ENCODE measurements around the gene GPC6.

The GPC6 gene

DNA sequence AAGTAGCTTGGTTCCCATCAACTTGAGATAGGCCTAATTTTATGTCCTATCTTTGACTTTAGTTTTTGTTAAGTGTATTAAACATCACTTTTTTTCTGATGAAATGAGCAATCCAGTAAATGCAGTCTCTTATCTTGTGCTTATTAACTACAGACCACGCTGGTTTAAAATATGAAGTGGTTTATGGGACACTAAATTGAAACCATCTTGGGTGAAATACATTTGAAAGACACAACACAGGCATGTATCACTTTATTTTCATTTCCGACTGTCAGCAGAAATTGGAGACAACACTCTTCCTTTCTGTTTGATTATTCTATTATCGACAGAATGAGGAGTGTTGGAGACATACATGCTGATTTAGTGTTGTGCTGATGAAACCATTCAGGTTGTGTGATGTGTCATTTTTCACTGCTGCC lies 447.7 kb downstream of the GPC6 start:
- DNase-seq (ENCODE audit: low read depth in 2 of 2), result no peak

DNA sequence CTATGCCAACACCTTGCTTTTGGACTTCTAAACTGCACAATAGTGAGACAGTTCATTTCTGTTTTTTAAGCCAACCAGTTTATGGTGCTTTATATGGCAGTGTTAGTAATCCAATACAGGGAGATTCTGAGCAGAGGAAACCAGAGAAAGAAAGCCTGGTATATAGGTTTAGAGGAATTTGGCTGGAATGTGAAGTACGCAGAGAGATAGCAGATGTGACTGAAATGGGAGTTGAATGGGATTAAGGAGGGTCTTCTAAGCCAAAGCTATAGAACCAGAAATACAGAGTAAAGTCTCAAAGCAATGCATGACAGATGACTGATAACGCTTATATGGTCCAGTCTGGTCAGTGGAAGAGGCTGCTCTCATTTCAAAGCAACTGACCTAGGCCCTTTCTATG lies 453.7 kb downstream of the GPC6 start:
- DNase-seq (ENCODE audit: low read depth in 2 of 2), result no peak

DNA sequence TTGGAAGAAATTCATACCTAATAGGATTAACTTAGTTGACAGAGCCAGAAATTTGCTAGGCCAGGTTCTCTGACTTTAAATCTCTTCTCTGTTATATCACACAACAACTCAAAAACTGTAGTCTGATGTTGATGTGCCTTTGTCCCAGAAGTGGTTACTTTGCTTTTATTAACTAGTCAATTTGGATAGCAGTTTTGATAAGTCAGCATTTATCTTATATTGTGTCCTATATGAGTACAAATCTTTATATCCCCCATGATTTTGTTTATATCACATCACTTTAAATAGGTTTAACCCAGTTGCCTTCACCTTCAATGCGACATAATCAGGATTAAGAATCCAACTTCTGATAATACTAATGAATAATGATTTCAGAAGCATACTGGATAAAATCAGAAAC lies 459.3 kb downstream of the GPC6 start:
- DNase-seq (ENCODE audit: low read depth in 2 of 2), result no peak

GRCh38 chr13:93686399-93686798 lies 459.8 kb downstream of the GPC6 start:
- no peak for DNase-seq (ENCODE audit: low read depth in 2 of 2)

DNA sequence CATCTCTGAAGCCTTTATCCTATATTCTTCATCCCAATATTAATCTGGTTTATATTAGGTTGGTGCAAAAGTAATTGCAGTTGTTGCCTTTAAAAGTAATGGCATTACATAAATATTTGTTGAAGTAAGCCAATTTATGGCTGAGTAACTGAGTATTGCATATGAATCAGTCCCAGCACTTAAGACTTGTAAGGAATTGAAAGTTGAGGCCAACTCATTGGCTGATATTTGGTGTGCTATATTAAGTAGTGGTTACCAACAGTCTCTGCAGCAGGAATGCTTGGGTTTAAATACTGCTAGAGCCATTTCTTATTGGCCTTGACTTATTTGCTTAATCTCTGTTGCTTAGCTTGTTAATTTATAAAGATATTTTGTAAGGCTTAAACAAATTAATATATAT lies 460.7 kb downstream of the GPC6 start:
- no peak for DNase-seq (ENCODE audit: low read depth in 2 of 2)

DNA sequence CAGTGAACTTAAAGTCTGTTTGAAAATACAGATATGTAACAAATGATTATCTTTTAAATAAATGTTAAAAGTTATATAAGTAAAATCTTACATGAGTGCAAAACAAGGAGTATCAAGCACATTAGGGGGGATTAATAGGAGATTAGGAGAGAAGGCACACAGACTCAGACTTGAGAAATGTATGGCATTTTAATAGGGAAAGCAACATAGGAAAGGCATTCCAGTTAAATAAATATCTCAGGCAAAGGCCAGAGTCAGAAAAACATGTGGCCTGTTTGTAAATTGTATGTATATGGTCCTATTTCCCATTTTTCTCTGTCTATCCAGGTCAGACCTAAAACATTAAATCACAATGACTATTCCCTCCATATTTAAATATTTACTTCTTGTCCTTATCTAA lies 462.7 kb downstream of the GPC6 start:
- no peak for DNase-seq (ENCODE audit: low read depth in 2 of 2)

- DNase-seq (ENCODE audit: low read depth in 2 of 2), result no peak
Observed at GRCh38 chr13:93690139-93690538, 463.5 kb downstream of the GPC6 start.

GRCh38 chr13:93698016-93698613 lies 471.5 kb downstream of the GPC6 start:
- no peak for DNase-seq (ENCODE audit: low read depth in 2 of 2)

DNA sequence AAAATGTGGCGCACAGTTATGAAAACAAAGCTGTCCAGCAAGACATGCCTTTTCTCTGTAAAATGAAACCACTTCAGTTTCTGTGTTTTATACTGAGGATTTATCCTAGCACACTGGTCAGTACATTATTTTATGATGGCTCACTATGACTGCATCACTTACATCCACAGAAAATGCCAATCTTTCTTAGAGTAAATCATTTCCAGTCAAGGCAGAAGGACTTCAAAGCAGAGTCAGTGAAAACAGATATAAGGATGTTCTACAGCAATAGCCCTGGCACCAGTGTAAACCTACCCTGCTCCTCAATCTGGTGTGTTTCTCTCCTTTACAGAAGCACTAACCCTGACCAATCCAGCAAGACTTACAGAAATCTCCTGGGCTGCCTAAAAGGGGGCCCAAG lies 473.5 kb downstream of the GPC6 start:
- no peak for DNase-seq (ENCODE audit: low read depth in 2 of 2)

DNA sequence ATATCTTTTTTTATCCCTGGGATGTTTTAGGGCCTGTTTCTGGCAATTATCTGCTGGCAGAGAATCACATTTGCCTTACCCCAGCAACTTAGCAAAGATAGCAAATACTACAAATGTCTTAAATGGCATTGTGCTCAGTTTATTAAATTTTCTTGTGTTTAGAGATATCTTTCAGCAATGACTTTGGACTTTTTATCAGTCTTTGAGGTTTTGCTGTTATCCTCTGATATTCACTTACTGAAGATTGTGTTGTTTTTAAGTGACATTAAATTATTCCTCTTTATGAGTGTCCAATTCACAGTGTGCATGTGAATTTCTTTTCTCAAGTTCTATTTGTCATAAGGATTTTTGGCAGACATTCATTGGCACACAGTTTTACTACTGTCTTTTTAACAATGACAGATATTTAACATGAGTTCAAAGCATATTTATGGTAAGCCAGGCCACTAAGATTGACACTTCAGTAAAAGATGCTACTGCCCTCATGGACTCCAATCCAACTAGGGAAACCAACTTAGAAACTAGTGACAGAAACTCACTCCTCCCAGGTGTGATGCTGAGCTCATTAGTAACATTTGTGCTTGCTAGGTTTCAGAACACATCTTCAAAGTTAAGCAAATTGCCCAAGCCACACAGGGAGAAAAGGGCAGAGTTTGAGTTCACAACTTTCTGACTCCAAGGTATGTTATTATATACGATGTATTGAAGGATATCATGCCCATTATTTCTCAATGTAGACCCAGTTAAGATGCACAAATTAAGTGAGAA lies 481.9 kb downstream of the GPC6 start:
- no peak for DNase-seq (ENCODE audit: low read depth in 2 of 2)

DNA sequence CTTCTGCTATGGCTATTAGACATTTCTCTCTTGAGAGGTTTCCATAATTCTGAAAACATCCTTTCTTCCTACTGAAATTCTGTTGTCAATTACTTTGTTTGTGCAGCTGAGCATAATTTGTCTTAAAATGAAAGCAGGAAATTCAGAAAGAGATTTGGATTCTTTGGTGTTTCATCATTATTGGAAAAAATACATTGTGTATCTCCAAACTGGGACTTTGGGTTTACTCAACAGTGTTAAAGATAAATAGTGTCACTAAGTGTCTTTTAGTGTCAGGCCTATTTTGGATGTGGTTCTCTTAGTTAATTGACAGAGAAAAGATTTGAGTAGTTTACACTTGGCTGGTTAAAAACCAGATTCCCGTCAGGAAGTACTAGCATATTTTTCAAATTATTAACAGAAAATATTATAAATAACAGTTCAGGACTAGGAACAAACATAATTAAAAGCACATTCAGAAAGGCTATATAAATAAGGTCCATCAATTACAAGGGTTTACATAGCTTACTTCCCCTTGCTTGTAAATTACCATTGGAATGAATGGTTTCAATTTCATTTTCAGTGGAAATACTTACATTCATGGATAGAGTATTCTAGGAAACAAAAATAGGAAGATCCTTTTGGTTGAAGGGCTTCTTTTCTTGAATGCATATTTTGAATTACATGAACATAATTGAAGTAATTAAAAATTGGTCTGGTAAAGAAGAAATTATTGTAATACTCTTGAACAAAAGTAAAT lies 483.1 kb downstream of the GPC6 start:
- no peak for DNase-seq (ENCODE audit: low read depth in 2 of 2)

- no peak for DNase-seq (ENCODE audit: low read depth in 2 of 2)
Observed at GRCh38 chr13:93714171-93714570, 487.6 kb downstream of the GPC6 start.

GRCh38 chr13:93715866-93716265 lies 489.3 kb downstream of the GPC6 start:
- DNase-seq (ENCODE audit: low read depth in 2 of 2), result no peak

DNA sequence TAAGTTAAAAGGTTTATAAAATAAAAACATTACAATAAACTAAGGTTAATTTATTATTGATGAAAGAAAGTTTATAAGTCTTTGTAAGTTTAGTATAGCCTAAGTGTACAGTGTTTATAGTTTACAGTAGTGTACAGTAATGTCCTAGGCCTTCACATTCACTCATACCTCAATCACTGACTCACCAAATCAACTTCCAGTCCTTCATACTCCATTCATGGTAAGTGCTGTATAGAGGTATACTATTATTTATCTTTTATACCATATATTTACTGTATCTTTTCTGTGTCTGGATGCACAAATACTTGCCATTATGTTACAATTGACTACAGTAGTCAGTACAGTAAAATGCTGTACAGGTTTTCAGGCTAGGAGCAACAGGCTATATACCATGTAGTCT lies 490.0 kb downstream of the GPC6 start:
- no peak for DNase-seq (ENCODE audit: low read depth in 2 of 2)

GRCh38 chr13:93721483-93721882 lies 494.9 kb downstream of the GPC6 start:
- DNase-seq (ENCODE audit: low read depth in 2 of 2), result no peak

DNA sequence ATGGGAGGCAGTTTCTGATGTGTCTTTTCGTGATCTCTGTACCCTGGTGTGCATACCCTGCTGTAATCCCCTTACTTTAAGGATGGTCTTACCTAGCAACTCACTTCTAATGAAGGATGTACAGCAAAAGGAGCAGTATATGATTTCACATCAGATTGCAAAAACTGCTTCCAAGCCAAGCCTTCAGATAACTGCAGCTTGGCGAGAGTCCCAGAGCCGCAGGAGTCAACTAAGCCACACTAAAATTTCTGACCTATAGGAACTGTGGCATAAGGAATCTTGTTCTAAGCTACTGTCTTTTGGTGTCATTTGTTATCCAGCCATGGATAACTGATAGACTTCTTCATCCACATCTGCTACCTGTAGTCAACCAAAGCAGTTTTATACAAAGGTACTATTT lies 496.7 kb downstream of the GPC6 start:
- no peak for DNase-seq (ENCODE audit: low read depth in 2 of 2)

DNA sequence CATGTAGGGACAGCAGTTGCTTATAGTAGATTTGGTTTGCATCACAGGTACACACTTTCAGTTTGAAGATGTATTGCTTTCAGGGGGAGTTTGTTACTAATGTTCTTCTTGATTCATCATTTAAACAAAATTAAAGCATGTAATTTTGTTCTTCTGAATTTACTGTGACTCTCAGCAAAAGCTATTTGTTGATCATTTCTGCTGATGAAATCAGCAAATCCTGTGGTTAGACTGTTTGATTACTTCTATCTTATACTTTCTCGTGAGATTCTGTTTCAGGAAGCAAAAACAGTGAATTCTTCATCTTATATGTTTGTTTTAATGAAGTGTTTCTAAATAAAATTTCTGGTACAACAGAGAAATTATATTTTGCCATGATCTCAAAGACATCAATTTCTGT lies 497.6 kb downstream of the GPC6 start:
- DNase-seq (ENCODE audit: low read depth in 2 of 2), result no peak

DNA sequence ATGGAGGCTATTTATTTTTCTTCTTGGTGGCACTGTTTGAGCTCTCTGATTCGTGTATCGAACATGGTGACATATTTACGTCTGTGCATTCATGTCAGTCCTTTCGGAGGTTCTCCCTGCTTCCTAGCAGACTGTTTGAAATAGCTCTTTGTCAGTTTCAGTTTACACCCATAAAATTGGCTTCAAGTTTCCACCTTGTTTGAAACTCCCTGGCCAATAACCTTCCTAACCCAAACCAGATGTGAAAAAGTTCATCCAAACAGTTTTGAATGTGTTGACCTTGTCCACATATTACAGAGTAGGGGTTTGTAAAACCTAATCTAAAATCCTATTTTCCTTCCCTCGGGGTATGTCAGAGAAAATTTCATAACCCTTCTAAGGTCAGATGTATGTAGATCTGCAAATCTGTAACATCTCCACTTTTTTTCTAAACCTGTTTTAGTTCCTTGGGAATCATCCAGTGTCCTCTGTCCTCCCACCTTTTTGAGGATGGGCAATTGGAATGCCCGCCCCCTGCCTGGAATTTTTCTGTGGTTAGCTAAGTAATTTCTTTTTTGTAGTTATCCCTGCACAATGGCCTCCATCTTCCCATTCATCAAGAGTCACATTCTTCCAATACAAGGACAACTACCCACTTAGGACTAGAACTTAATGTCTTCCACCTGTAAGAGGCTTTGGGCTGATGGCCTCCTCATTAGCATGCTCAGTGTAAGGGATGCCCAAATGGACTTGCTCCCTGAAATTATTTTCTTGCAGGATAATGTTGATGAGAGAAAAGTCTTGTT lies 499.8 kb downstream of the GPC6 start:
- no peak for DNase-seq (ENCODE audit: low read depth in 2 of 2)

GRCh38 chr13:93727211-93728141 lies 500.9 kb downstream of the GPC6 start:
- no peak for DNase-seq (ENCODE audit: low read depth in 2 of 2)

GRCh38 chr13:93729383-93729782 lies 502.8 kb downstream of the GPC6 start:
- DNase-seq (ENCODE audit: low read depth in 2 of 2), result no peak

DNA sequence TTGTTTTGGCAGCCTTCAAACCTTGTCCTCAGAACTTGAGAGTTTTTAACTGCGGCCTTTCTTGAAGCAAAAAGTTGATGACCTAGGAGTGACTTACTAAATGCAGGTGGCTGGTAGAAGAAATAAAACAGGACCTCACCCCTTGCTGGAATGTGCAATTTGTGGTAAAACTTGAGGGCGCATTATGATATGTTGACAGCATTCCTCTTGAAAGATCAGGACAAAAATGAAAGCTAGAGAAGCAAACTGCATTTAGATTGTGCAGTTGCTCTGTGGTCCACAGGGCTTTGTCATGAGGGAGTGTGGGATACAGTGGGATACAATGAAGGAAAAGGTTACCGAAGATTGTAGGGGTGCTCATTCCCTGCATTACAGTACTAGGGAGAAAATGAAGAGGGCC lies 504.2 kb downstream of the GPC6 start:
- DNase-seq (ENCODE audit: low read depth in 2 of 2), result no peak

Measured in activated CD4-positive, alpha-beta T cell treated with anti-CD3 and anti-CD28 coated beads for 24 hours (primary cell).